Renal pelvis (tissue), 4 donors: ENCODE data around the gene CD81. TPM values are rescaled to one million over a fixed set of nuclear protein-coding genes. Genes with fewer than 3 reads are reported as not detected.

Source experiments
- DNase-seq: peaks from one replicate; pipeline ENCODE4 v3.0.0-alpha.2; 2013
- polyA plus RNA-seq, 3 donors: library from polyadenylated mRNA; unstranded; fragments of 120-200 nt; gene quantifications; one replicate each; pipeline ENCODE4 v1.2.1, GENCODE V29; 2013; ENCODE audit not compliant: insufficient read length in 3 of 3

The CD81 gene
- polyA plus RNA-seq, 3 donors: 534 to 608 (median 573) TPM

- no peak for DNase-seq
These were observed 38.7 kb downstream of the CD81 start for GRCh38 chr11:2415601-2416380.

- DNase-seq: no peak
These were observed 39.7 kb downstream of the CD81 start for GRCh38 chr11:2416765-2417164.

GRCh38 chr11:2417856-2418692 lies 41.0 kb downstream of the CD81 start:
- no peak for DNase-seq

GRCh38 chr11:2418693-2419360 lies 41.7 kb downstream of the CD81 start:
- DNase-seq: no peak

- peak; percentile 81 for DNase-seq
These were observed 42.8 kb downstream of the CD81 start for GRCh38 chr11:2419638-2420501.

- DNase-seq: peak; percentile 80
These were observed 43.6 kb downstream of the CD81 start for GRCh38 chr11:2420502-2421225.

GRCh38 chr11:2421226-2421994 lies 44.3 kb downstream of the CD81 start:
- no peak for DNase-seq

GRCh38 chr11:2421996-2422395 lies 44.9 kb downstream of the CD81 start:
- DNase-seq: no peak

- no peak for DNase-seq
These were observed 45.5 kb downstream of the CD81 start for GRCh38 chr11:2422461-2423156.

GRCh38 chr11:2423157-2424025 lies 46.3 kb downstream of the CD81 start:
- DNase-seq: no peak

GRCh38 chr11:2424811-2425495 lies 47.8 kb downstream of the CD81 start:
- no peak for DNase-seq

- DNase-seq: no peak
These were observed 48.4 kb downstream of the CD81 start for GRCh38 chr11:2425506-2425905.

- no peak for DNase-seq
These were observed 49.1 kb downstream of the CD81 start for GRCh38 chr11:2426221-2426620.

- DNase-seq: no peak
These were observed 49.9 kb downstream of the CD81 start for GRCh38 chr11:2426826-2427521.

- DNase-seq: no peak
These were observed 50.7 kb downstream of the CD81 start for GRCh38 chr11:2427721-2428321.

- no peak for DNase-seq
These were observed 51.2 kb downstream of the CD81 start for GRCh38 chr11:2428322-2428795.

GRCh38 chr11:2431395-2431794 lies 54.3 kb downstream of the CD81 start:
- DNase-seq: no peak
